Stimulated activated CD4-positive, alpha-beta T cell treated with anti-CD3 and anti-CD28 coated beads, Interleukin-1b, Interleukin-23, amount 100 ng/mL, for 1 hour (primary cell): ENCODE data around the gene HMOX2.
A peak's percentile ranks its signal among the peaks of the same experiment; 100 is the strongest.

ENCODE experiments used
- DNase-seq, 2 donors: peaks; one replicate each; pipeline ENCODE4 v3.0.0-alpha.2; 2020; ENCODE audit warnings: low read depth in 2 of 2

The HMOX2 gene, protein sequence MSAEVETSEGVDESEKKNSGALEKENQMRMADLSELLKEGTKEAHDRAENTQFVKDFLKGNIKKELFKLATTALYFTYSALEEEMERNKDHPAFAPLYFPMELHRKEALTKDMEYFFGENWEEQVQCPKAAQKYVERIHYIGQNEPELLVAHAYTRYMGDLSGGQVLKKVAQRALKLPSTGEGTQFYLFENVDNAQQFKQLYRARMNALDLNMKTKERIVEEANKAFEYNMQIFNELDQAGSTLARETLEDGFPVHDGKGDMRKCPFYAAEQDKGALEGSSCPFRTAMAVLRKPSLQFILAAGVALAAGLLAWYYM

GRCh38 chr16:4475880-4476788, at the start of gene HMOX2:
HMOX2 (plus strand) TSS chr16:4476398; CDS start chr16:4505525, 29,127 bp downstream.
- DNase-seq = peak; percentile 85 to 92

DNA sequence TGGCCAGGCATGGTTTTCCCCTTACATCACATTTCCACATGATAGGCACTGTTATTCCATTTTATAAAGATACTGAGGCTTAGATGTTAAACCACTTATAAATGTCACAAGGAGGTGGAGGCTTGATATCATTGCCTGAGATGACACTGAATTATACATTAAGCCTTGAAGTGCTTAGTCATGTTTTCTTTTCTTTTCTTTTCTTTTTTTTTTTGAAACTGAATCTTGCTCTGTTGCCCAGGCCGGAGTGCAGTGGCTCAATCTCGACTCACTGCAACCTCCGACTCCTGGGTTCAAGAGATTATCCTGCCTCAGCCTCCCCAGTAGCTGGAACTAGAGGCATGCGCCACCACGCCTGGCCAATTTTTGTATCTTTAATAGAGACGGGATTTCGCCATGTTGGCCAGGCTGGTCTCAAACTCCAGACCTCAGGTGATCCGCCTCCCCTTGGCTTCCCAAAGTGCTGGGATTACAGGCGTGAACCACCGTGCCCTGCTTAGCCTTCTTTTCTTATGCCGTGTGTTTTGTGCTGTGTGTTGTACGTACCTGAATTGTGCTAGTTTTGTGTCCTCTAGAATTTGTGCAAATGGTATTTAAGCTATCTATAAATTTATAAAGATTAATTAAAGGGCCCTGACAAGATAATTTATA, 49.4 kb upstream of the HMOX2 start:
- no peak for DNase-seq

DNA sequence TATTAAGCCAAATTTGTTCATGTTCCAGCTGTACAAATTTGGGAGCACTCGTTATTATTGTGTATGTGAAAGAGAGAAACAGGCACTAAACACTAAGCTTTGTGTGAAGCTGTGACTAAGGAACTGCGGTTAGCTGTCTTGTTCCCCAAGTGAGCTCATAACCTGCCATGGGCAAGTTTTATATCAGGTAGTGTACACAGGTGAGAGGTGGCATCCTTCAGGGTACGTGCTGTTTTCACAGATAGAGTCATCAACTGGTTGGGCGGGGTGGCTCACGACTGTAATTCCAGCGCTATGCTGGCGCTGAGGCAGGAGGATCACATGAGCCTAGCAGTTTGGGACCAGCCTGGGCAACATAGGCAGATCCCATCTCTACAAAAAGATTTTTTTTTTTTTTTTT, 47.7 kb upstream of the HMOX2 start:
- DNase-seq = no peak

- no peak for DNase-seq
Measured at GRCh38 chr16:4431023-4431422, 45.2 kb upstream of the HMOX2 start.

GRCh38 chr16:4433228-4433627, 43.0 kb upstream of the HMOX2 start:
- no peak for DNase-seq

- DNase-seq = no peak
Measured at GRCh38 chr16:4433914-4434787, 42.0 kb upstream of the HMOX2 start.

- no peak for DNase-seq
Measured at GRCh38 chr16:4435337-4436067, 40.7 kb upstream of the HMOX2 start.

- no peak for DNase-seq
Measured at GRCh38 chr16:4437366-4437765, 38.8 kb upstream of the HMOX2 start.

DNA sequence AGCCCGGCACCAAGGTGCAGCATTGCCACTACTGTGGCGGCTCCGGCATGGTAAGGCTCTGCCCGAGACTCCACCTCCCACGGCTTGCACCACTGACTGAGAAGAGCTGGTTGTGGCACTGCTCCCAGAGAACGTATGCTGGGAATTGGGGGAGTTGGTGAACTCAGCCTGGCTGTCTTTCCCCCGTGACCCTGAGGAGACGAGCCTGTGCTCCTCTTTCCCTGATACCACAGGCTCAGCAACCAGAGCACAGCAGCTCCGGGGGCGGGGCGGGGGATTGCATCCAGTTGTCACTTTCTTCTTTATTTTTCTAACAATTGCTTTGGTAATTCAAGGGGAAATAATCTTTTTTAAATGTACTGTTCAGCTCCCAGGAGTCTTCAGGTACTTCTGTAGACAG, 33.8 kb upstream of the HMOX2 start:
- no peak for DNase-seq

- DNase-seq = no peak
Measured at GRCh38 chr16:4443271-4443670, 32.9 kb upstream of the HMOX2 start.

GRCh38 chr16:4443986-4444385, 32.2 kb upstream of the HMOX2 start:
- no peak for DNase-seq

DNA sequence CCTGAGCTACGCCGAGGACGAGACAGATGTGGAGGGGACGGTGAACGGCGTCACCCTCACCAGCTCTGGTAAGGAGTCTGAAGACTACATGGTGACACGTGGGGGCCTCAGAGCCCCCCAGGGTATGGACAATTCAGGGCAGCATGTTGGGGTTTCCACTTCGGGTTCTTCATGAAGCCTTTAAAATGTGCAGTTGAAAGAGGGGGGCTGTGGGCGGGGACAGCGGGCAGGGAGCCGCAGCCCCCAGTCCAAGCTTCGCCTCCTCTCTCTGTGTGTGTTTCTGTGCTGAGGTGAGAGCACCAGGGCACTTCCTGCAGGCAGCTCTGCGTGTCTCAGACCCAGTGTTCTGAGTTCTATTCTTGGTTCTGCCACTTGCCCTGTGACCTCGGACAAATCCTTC, 25.8 kb upstream of the HMOX2 start:
- no peak for DNase-seq

DNA sequence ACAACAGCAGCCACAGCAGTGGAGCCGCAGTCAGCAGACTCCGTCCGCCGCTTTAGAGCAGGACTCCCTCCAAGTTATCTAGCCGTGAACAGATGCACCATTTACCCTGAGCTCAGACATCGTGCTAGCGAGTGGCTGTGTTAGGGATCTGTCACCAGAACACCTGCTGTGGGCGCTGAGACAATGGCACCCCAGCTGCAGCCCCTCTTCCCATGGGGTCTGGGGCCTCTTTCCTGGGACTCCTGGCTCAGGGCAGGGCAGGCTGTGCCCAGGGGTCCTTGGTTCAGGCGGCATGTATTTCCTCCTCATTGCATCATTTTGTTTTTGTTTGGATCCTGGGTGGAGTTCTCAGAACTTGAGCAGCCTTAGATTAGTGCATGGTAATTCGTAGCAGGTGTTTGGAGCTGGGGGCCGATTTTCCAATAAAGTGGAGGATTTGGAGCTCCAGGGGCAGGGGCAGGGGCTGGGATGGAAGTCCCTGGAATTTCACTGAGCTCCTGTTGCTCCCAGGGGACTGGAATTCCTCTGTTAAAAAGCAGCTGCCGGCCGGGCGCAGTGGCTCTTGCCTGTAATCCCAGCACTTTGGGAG, 25.2 kb upstream of the HMOX2 start:
- DNase-seq = no peak

- no peak for DNase-seq
Measured at GRCh38 chr16:4452674-4453073, 23.5 kb upstream of the HMOX2 start.

DNA sequence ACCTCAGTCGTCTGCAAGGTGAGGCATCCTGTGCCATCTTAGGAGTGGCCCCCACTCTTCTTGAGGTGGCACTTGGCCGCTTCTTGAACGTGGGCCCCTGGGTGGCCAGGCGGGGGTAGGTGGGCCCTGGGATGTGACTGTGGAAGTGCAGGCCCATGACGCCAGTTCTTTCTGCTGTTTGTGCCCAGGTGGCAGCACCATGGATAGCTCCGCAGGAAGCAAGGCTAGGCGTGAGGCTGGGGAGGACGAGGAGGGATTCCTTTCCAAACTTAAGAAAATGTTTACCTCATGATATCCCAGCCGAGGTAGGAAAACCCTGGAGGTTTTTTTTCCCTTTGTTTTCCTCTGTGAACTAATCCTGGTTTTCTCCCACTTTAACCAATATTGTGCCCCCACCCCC, 21.6 kb upstream of the HMOX2 start:
- DNase-seq = no peak

GRCh38 chr16:4455081-4455480, 21.1 kb upstream of the HMOX2 start:
- no peak for DNase-seq

DNA sequence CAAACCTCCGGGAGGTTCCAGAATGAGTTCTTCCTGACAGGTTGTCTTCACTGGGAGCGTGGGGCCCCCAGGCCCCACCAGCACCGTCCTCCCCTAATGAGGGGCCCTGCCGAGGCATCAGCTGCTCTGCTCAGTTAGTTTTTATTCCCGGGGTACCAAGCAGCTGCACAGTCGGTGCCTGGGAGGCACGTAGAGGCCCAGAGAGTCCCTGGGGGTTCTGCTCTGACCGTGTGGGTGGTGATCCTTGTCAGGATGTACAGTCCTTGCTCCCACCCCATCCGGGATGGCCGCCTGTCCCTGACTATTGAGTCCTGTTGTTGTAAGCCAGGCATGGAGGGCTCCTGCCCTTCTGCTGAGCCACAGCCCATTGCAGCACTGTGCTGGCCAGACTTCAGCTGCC, 20.2 kb upstream of the HMOX2 start:
- no peak for DNase-seq

DNA sequence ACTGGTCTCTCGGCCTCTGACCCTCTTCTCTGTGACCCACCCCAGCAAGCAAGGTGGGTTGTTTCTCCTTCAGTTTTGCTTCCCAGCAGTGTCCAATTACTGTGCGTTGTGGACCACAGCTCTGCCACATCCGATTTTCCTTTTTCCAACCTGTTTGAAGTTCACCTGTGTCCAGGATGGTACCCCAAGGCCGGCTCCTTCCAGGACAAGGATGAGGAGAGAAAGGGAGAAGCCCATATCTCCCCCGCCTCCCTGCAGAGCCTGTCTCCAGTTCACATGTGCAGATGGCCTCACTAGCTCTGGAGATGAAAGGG, 15.3 kb upstream of the HMOX2 start:
- no peak for DNase-seq

DNA sequence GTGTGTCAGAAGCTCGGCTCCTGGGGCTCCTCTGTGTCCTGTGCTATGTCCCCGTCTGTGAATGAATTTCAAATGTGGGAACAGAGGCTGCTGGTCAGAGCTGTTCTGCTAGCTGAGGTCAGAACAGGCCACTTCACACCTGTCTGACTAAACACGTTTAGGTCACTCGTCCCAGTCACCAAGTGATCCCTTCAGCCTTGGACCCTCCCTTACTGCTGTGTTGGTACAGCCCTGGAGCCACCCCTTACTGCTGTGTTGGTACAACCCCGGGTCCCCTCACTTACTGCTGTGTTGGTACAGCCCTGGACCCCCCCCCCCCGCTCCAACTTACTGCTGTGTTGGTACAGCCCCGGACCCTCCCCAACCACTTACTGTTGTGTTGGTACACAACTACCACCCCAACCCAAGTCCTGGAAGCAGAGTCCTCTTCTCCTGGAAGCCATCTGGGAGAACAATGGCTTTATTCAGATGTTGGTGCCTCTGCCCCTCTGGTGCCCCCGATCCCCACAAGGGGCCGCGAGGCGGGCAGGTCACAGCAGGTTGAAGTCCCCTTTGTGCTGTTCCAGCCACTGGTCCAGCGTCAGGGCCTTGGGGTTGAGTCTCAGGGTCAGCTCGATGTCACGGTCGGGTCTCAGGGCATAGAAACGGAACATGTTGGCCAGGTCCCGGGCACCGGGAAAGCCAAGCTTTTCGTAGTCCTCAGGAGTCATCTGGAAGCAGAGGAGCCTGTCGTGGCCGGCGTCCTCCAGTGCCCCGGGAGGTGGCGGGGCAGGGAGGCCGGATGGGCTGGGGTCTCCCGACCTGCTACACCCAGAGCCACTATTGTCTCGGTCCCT, 14.7 kb upstream of the HMOX2 start:
- DNase-seq = no peak
